Caco-2 (cell line): ENCODE measurements around the gene ZNF503. TPM values are rescaled to one million over a fixed set of nuclear protein-coding genes. Genes with fewer than 3 reads are reported as not detected.

Experiments used
- BruUV-seq: library from RNA; stranded (reverse); fragments of 400-500 nt; replicated peaks from 2 replicates; lab custom pipeline; 2021; lab: Mats Ljungman, UMichigan
- CTCF ChIA-PET: fragments of 300-600 bp; sonication (Branson Sonifier 250); formaldehyde crosslinking; loops from one replicate; lab custom pipeline; 2022; ENCODE audit warnings: antibody characterized with exemption; lab: Charles Lee
- POLR2A ChIA-PET: fragments of 300-600 bp; sonication (Branson Sonifier 250); formaldehyde crosslinking; loops from one replicate; lab custom pipeline; 2022; ENCODE audit warnings: antibody characterized with exemption; lab: Charles Lee
- DNase-seq, 2 experiments: peaks; one replicate each; pipeline versions ENCODE4 v3.0.0 to v3.0.0-alpha.2; 2020 to 2022
- H3K27me3 ChIP-seq: replicated peaks from 2 replicates; pipeline ENCODE4 v1.6.0; 2011; ENCODE audit warnings: low read length; ENCODE audit not compliant: control insufficient read depth, insufficient read depth
- H3K36me3 ChIP-seq: 2 replicates; pipeline ENCODE4 v1.5.1; 2011; ENCODE audit warnings: low read length; ENCODE audit not compliant: control insufficient read depth, insufficient read depth
- H3K4me1 ChIP-seq: fragments of 250-450 bp; sonication (Bioruptor Pico); 2 replicates; pipeline ENCODE4 v1.5.1; 2020; ENCODE audit warnings: mild to moderate bottlenecking
- H3K4me3 ChIP-seq: 2 replicates; pipeline ENCODE4 v1.5.1; 2011; ENCODE audit warnings: low read depth, mild to moderate bottlenecking, control low read depth, low read length
- H3K9me3 ChIP-seq: fragments of 250-450 bp; sonication (Bioruptor Pico); 2 replicates; pipeline ENCODE4 v1.5.1; 2020; ENCODE audit warnings: mild to moderate bottlenecking, moderate library complexity
- H3K27ac Mint-ChIP-seq: one replicate; pipeline ENCODE4 v1.8.0; 2022; ENCODE audit warnings: mixed read lengths; ENCODE audit not compliant: unreplicated experiment
- H3K27me3 Mint-ChIP-seq: one replicate; pipeline ENCODE4 v1.8.0; 2022; ENCODE audit warnings: mixed read lengths; ENCODE audit not compliant: insufficient read depth, unreplicated experiment
- H3K36me3 Mint-ChIP-seq: one replicate; pipeline ENCODE4 v1.8.0; 2022; ENCODE audit warnings: mild to moderate bottlenecking, mixed read lengths; ENCODE audit not compliant: insufficient read depth, unreplicated experiment
- H3K4me1 Mint-ChIP-seq: one replicate; pipeline ENCODE4 v1.8.0; 2022; ENCODE audit warnings: low read depth, mixed read lengths; ENCODE audit not compliant: unreplicated experiment
- H3K4me3 Mint-ChIP-seq: one replicate; pipeline ENCODE4 v1.8.0; 2022; ENCODE audit warnings: mild to moderate bottlenecking, moderate library complexity, mixed read lengths; ENCODE audit not compliant: unreplicated experiment
- H3K9me3 Mint-ChIP-seq: one replicate; pipeline ENCODE4 v1.8.0; 2022; ENCODE audit warnings: mixed read lengths; ENCODE audit not compliant: unreplicated experiment
- CTCF ChIP-seq, 2 experiments: fragments of 200-600 bp in 1 of 2; IDR thresholded peaks; 1 replicate in 1 of 2; 2 replicates in 1 of 2; pipeline versions ENCODE4 v1.5.1 to v1.8.0; 2011 to 2022; ENCODE audit warnings: antibody characterized with exemption in 1 of 2, control low read depth in 1 of 2, inconsistent platforms in 1 of 2, low read depth in 1 of 2, low read length in 1 of 2, mild to moderate bottlenecking in 1 of 2, moderate library complexity in 1 of 2; ENCODE audit not compliant: insufficient read depth in 1 of 2, severe bottlenecking in 1 of 2, unreplicated experiment in 1 of 2
- intact Hi-C: fragments of 100-400 bp; cut with micrococcal nuclease; formaldehyde crosslinking; loops from one replicate; pipeline ENCODE4 v1.10.0; 2022; ENCODE audit not compliant: unreplicated experiment
- total RNA-seq: library from RNA; stranded (reverse); gene quantifications from 2 replicates; pipeline ENCODE4 v1.2.3, GENCODE V29; 2022

ZNF503 gene
- total RNA-seq, 1 experiment from 2014 or later = 35.5 TPM

GRCh38 chr10:75417522-75417927 lies 16.0 kb upstream of the ZNF503 start:
- POLR2A ChIA-PET = no interaction called here
- H3K9me3 ChIP-seq = no peaks in the 10 kb centered on the region
- Mint-ChIP-seq H3K27ac (no peak overlapping the region), H3K9me3 (no peaks in the 10 kb centered on the region), H3K27me3 (no peaks in the 10 kb centered on the region), H3K4me3 (no peak overlapping the region), H3K36me3 (no peaks in the 10 kb centered on the region), H3K4me1 (no peaks in the 10 kb centered on the region)
- no peaks in the 10 kb centered on the region for H3K36me3 ChIP-seq
- H3K4me3 ChIP-seq = no peak overlapping the region
- CTCF ChIA-PET = no interaction called here
- no peak for DNase-seq
- BruUV-seq = no TSS peak
- no peaks in the 10 kb centered on the region for H3K27me3 ChIP-seq
- TF ChIP-seq CTCF (IDR thresholded peaks at IDR 0.05; ENCODE audit: insufficient read depth in 1 of 2, low read depth in 1 of 2, low read length in 1 of 2, severe bottlenecking in 1 of 2, unreplicated experiment in 1 of 2) = no peak
- no peaks in the 10 kb centered on the region for H3K4me1 ChIP-seq
- intact Hi-C loops = no loop called here

- Histone ChIP-seq H3K4me3 (no peak overlapping the region), H3K4me1 (peaks cover 6% of the 10 kb centered on the region; the same call in 1 of the 2 replicates), H3K9me3 (no peaks in the 10 kb centered on the region), H3K36me3 (no peaks in the 10 kb centered on the region), H3K27me3 (no peaks in the 10 kb centered on the region)
- peaks cover 7% of the 10 kb centered on the region for H3K4me1 Mint-ChIP-seq
- DNase-seq = no peak
- H3K27me3 Mint-ChIP-seq = no peaks in the 10 kb centered on the region
- TF ChIP-seq CTCF (IDR thresholded peaks at IDR 0.05; ENCODE audit: insufficient read depth in 1 of 2, low read depth in 1 of 2, low read length in 1 of 2, severe bottlenecking in 1 of 2, unreplicated experiment in 1 of 2) = no peak
- H3K27ac Mint-ChIP-seq = no peak overlapping the region
- ChIA-PET CTCF (no interaction called here), POLR2A (interaction anchor here (1.6 kb wide), 1 partner anchor 13 kb away, joined by 4 read pairs; the partner anchor contains the start of gene ZNF503)
- no TSS peak for BruUV-seq
- H3K9me3 Mint-ChIP-seq = no peaks in the 10 kb centered on the region
- H3K4me3 Mint-ChIP-seq = no peak overlapping the region
- intact Hi-C loops = no loop called here
- H3K36me3 Mint-ChIP-seq = peaks cover 13% of the 10 kb centered on the region
Observed at GRCh38 chr10:75414527-75414926, 13.0 kb upstream of the ZNF503 start.

GRCh38 chr10:75410132-75411005 lies 8.8 kb upstream of the ZNF503 start:
- intact Hi-C loops = no loop called here
- Mint-ChIP-seq H3K9me3 (no peaks in the 10 kb centered on the region), H3K36me3 (peaks cover 49% of the 10 kb centered on the region), H3K4me3 (peak overlapping the region; percentile 92), H3K4me1 (peaks cover 14% of the 10 kb centered on the region), H3K27ac (peak overlapping the region; percentile 30), H3K27me3 (no peaks in the 10 kb centered on the region)
- Histone ChIP-seq H3K4me1 (peaks cover 14% of the 10 kb centered on the region), H3K4me3 (peak overlapping the region; percentile 67), H3K36me3 (no peaks in the 10 kb centered on the region), H3K27me3 (no peaks in the 10 kb centered on the region), H3K9me3 (no peaks in the 10 kb centered on the region)
- TSS peak; percentile 12 for BruUV-seq
- ChIA-PET POLR2A (interaction anchor here (1.1 to 1.5 kb wide), 3 partner anchors 9 to 20 kb away, joined by 3 to 8 read pairs (median 4); partner anchors contain the start of gene ZNF503), CTCF (interaction anchor here (2.1 kb wide), 1 partner anchor 20 kb away, joined by 8 read pairs; no protein-coding TSS in a partner anchor)
- no peak for TF ChIP-seq CTCF (IDR thresholded peaks at IDR 0.05; ENCODE audit: insufficient read depth in 1 of 2, low read depth in 1 of 2, low read length in 1 of 2, severe bottlenecking in 1 of 2, unreplicated experiment in 1 of 2)
- no peak for DNase-seq
